Measurements from ENCODE around the gene SERPINB3. TPM values are rescaled to one million over a fixed set of nuclear protein-coding genes. Genes with fewer than 3 reads are reported as not detected.
"Not testable (repeated sequence)": the region's sequence is repeated elsewhere in the genome, so short reads cannot be mapped to it uniquely, and the experiment has no call there.

The SERPINB3 gene
- not detected in 2 replicates for total RNA-seq

DNA sequence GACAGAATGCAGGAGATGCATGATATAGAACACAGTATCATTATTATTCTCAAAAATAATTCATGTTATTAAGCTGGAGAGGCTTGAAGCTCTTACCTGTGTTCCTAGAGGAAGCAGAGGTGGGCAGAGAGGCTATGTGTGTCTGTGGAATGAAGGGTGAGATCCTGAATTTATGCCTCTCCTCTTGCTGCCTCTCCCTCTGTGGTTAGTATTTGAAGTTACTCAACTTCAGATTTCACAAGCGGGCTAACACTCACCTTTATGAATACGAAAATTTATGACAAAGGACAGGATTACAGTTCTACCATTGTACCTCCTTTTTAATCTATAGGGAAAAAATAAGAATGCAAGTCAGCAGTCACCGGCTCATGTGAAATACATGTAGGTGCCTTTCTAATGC, at the start of gene SERPINB3:
TSS of gene SERPINB3 (minus strand) at position 144 of the 400 bp plus-strand sequence. CDS start 677 bp downstream, outside the sequence.
- DNase-seq (ENCODE audit: low read depth in 2 of 2) = not testable (repeated sequence)

DNA sequence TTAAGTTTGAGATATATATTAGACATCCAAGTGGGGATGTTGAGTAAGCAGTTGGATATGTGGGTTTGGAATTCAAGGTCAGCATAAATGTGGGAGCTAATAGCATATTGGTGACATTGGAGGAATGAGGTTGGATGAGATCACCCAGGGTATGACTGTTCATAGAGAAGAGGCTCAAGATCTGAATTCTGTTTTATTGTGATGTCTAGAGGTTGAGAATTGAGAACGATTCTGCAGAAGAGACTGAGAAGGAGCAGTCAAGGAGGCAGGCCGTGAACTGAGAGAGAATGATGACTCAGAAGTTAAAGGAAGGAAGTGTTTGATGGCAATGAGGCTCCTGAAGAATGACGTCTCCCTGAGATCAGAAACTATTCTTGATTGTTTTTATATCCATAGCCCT, 47.0 kb upstream of the SERPINB3 start:
- DNase-seq (ENCODE audit: low read depth in 2 of 2) = peak in 1 of 2 donors; percentile 53

DNA sequence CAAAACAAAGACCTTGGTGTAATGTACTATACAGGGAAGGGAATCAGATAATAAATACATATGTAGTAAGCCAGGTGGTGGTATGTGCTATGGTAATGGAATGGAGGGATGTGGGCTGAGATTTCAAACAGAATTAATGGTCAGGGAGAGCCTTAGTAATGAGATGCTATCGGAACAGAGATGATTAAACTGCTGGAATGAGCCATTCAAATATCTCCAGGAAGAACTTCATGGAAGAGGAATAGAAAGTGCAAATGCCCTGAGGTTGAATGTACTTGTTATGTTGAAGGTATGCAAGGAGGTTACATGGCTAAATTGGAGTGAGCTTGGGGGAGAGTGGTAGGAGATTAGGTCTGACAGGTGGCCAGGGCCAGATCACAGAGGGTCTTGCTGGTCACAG, 46.1 kb upstream of the SERPINB3 start:
- no peak for DNase-seq (ENCODE audit: low read depth in 2 of 2)

DNA sequence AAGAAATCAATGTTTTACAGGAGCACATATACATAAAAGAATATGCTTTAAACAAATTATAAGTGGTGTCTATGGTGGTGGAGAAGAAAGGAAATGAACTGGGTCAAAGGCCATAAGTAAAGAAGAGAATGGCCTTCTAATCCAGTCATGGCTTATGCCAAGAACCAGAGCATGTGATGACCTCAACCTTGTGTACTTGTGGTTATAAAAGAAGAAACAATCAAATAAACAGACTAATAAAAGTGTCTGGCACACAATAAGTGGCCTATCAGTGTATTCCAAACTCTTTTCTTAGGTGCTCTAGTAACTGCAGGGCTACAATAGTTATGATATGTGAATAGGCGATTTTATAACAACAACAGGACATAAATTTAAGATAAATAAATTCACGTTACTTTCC, 43.7 kb upstream of the SERPINB3 start:
- no peak for DNase-seq (ENCODE audit: low read depth in 2 of 2)

DNA sequence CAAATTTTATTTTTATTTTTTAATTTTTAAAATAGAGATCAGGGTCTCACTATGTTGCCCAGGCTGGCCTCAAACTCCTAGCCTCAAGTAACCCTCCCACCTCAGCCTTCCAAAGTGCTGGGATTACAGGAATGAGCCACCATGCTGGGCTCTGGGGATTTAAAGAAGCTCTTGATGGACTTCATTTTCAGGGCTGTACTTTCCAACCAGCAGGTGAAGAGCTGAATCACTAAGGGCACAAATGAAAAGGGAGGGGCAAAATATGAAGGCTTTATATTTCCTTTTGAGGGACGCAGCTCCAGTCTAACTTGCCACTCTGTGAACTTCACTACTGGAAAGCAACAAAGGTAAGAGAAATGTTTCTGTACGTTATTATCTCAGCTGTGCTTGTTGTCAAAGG, 41.0 kb upstream of the SERPINB3 start, which contains the start of gene SERPINB11:
TSS of gene SERPINB11 (plus strand) at position 301 of the 400 bp plus-strand sequence. CDS start 7,234 bp downstream, outside the sequence.
- no peak for DNase-seq (ENCODE audit: low read depth in 2 of 2)

DNA sequence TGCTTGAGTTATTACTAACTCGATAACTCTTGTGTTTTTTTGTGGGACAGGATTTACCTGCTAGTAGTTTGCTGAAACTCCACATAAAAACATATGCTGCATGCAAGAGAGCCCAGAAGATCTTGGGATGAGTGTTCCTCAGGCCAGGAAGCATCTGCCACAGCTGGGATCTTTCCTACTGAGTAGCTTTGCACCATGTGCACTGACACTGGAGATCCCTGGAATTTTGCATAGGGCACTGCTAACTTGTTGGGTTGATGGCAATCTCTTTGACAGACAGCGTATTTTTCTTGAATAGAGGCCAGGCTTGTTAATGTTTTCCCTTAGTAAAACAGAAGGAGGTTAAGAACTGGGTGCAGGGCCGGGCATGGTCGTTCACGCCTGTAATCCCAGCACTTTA, 40.3 kb upstream of the SERPINB3 start:
- DNase-seq (ENCODE audit: low read depth in 2 of 2) = no peak

DNA sequence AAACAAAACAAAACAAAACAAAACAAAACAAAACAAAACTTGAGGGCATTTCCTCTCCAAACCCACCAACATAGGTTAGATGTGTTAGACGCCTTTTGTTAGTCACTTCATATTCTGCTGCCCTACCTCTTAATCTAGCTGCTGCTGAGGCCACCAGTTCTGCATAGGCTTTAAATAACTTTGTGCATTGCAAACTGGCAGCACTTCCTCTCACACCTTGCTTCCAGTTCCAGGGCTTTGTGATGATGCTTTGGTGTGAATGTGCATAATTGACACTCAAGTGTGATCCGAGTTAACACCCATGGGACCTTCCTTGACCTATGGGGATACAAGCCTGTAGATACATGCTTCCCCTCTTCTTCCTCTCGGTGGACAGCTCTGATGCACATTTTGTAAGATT, 38.8 kb upstream of the SERPINB3 start:
- DNase-seq (ENCODE audit: low read depth in 2 of 2) = no peak

DNA sequence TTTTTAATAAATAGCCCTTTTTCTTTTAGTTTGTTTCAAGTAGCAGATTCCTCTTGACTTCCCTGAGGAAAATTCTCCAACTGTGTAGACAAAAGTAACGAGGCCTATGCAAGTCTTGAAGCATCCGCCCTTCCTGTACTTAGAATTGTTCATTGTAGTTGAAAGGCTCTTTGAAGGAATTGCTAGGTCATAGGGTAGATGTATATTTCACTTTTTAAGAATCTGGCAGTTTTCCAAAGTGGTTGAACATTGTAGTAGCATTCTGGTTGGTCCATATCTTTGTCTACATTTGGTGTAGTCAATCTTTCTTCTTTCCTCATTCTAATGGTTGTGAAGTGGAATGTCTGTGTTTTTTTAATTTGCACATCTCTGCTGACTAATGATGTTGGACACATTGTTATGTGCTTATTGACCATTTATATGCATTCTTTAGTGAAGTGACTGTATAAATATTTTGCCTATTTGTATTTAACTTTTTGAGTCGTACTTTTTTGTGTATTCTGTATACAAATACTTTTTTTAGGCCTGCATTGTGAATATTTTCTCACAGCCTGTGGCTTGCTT, 35.5 kb upstream of the SERPINB3 start:
- DNase-seq (ENCODE audit: low read depth in 2 of 2) = no peak

DNA sequence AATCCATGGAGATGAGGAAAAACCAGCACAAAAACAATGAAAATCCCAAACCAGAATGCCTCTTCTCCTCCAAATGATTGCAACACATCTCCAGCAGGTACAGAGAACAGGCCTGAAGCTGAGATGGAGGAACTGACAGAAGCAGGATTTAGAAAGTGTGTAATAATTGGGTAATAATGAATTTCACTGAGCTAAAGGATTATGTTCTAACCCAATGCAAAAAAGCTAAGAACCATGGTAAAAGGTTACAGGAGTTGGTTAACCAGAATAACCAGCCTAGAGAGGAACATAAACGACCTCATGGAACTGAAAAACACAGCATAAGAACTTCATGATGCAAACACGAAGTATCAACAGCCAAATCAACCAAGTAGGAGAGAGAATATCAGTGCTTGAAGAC, 27.4 kb upstream of the SERPINB3 start:
- no peak for DNase-seq (ENCODE audit: low read depth in 2 of 2)

DNA sequence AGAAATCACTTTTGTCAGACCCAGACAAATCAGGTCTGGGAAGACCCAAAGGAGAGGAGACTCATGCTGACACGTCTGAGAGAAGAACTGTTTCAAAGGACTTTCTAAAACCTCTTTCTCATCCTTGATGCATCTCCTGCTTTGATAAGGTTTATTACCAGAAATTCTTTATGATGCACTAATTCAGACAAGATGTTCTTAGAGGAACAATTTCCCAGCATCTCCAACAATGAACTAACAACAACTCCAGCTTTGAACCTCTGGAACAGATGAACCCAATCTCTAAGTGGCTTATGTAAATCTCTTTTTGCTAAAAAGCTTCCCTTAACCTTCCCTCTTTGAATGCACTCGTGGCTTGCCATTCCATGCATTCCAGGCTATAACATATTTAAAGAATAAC, 25.2 kb upstream of the SERPINB3 start:
- no peak for DNase-seq (ENCODE audit: low read depth in 2 of 2)

DNA sequence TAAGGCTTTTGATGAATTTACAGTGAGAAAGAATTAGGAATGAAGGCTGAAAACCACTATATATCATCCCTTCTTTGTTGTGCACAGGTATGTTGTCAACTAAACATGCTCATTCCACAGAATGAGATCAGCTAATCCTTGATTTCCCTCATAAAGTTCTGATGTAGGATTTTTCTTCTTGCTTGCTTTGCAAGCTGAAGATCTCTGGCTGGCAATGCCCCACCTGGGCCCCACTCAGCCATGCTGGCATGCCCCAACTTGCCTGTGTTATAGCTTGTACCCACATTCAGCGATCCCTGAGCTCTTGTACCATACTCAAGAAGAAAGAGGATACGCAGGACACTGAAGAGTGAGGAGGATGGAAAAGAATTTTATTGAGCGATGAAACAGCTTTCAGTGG, 23.0 kb upstream of the SERPINB3 start:
- no peak for DNase-seq (ENCODE audit: low read depth in 2 of 2)

DNA sequence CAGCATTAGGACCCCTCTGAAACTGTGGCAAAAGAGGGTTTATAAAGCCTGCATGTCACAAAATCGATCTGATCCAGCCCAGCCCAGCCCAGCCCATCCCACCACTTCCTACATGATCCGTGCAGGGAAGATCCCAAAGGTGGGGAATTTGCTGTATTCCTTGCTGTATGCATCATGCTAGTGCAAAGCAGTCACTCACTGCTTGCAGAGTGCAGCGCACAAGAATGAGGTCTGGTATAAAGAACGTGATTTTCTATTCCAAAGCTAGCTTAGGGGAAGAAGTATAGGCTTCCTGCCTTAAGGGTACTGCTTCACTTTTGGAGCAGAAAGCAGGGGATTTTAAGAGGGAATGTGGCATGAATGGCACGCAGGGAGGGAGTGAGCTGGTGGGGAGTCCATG, 22.2 kb upstream of the SERPINB3 start:
- DNase-seq (ENCODE audit: low read depth in 2 of 2) = no peak

DNA sequence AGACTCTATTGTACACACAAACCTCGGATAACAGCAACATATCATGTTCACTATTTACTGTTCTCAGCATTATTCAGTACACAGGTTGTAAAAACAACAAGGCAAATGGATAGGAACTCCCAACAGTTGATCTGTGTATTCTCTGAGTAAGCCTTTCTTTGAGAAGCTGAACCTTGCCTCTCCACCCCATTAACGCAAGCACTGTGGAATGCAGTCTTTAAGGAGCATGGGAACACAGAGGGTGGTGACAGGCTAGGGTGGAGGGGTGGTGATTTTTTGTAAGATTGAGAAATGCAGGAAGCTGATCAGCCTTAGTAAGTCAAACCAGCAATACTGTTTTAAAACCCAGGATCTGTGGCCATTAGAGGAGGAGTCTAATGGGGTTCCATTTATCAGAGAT, 21.5 kb upstream of the SERPINB3 start:
- peak in 1 of 2 donors; percentile 14 for DNase-seq (ENCODE audit: low read depth in 2 of 2)

DNA sequence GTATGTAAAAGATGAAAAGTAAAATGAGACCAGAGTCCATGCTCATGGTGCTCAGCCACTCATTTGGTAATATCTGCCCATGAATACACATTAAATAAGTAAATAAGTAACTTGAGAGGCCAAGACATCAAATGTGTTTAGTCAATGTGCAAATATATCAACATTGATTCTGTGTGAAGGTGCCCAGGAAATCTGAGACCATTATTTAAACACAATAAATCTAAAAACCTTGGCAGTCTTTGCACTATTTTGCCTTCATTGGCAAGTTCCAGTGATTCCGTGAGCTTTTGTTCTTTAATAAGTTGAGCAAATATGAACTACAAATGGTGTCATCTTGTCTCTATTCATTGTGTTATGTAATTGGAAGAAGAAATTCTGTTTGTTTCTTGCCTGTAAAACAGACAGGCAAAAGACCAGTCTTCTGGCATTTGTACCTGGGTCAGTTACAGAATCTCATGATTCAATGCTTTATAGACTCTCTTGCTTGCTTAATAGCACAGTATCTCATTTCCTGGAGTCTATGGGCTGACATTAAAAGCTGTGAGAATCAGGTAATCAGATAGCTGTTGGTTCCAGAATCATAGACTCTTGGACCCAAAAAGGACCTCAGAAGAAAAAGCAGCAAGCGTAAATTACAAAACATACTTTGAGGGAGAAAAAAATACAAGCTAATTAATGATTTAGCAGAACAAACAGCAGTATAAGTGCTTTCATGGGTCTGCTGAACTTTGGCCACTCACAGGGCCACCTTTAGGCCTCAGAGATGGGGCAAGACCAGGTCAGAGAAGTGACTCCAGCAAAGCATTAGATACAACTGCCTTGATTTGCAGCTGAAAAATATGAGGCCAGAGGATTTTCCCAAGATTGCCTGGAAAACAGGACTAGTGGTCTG, 20.0 kb upstream of the SERPINB3 start:
- DNase-seq (ENCODE audit: low read depth in 2 of 2) = no peak

DNA sequence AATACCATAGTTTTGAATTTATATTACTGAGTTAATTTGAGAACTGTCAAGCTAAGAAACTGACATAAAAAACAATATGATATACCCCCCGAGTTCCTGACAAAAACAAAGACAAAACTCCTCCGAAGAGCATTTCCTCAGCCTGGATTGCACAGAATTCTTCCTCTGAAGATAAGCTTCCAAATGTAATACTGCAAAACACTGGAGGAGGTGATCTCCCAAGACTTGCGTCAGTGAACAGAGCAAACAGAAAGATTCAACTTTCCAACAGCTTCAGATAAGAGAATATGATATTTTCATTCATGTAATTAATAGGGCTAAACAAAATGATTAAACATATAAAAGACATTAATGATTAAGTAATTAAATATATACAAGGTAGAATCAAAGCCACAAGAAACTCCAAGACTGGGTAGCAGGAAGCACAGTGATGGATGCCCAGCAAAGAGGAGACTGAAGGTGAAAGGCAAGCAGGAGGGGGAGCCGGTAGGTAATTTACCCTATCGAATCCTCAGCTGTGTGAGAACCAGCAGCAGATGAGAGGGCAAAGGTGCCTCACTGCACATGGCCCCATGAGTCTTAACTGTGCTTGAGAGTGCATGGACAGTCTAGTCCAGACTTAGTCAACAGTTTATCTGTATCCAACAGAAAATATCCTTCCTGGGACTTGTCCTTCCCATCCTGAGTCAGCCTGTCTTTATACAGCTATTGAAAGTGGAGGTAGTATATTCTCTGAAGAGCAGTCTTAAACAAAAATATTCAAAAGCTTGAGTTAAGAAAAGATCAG, 18.3 kb upstream of the SERPINB3 start:
- DNase-seq (ENCODE audit: low read depth in 2 of 2) = no peak

DNA sequence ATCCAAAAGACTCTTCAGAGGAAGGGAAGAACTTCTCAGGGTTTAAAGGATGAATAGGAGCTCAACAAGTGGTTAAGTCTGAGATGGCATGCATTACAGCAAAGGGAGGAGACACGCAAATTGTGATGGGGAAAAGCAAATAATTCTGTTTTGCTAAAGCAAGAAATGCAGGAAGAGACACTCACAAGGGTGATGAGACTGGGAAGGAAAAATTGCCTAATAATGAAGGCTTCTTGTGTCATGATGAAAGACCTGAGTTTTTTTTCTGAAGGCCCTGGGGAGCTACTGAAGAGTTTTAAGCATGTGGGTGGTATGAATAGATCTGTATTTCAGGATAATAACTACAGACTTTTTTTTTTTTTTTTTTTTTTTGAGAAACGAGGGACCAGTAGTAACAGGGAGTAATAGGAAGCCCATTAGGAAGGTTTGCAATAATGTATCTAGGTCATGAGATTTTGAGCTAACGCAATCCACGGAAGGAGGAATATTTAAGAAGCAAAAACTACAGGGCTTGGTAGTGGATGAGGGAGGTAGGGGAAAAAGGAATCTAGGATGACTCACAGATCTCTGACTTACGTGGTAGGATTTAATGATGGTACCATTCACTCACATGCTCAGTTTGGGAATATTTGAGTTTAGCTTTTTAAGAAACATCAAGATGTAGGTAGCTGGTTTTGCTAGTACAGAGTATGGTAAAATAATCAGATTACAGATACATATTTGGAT, 16.0 kb upstream of the SERPINB3 start:
- no peak for DNase-seq (ENCODE audit: low read depth in 2 of 2)

DNA sequence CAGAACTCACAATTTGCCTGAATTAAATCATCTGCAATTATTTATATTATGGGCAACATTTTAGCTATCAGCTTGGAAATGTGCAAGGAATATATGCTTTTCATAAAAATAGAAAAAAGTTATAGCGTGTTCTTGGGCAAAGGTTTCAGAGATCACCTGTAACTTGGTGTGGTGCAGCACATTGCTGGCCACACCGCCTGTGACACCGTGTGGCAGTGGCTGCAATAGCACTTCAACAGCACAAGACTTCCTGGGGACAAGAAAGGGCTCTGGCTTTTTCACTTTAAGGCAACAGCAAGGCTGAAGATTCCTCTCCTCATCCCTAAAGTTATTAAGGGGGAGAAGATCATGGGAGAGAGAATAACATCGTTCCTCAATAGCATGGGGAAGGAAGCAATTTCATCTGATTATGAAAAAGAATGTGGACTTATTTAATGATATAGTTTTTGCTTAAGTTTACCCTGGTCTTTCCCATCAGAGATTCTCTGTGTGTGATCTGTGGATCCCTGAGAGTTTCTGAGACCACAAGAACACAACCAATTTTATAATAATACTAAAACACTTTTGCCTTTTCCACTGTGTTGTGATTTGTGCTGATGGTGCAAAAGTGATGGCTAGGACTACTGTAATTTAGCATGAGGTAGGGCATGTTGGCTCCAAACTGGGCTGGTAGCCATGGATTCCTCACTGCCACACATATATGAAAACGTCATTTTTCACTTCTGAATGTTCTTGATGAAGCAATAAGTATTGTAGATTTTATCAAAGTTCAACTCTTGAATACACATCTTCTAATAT, 15.0 kb upstream of the SERPINB3 start:
- DNase-seq (ENCODE audit: low read depth in 2 of 2) = no peak

DNA sequence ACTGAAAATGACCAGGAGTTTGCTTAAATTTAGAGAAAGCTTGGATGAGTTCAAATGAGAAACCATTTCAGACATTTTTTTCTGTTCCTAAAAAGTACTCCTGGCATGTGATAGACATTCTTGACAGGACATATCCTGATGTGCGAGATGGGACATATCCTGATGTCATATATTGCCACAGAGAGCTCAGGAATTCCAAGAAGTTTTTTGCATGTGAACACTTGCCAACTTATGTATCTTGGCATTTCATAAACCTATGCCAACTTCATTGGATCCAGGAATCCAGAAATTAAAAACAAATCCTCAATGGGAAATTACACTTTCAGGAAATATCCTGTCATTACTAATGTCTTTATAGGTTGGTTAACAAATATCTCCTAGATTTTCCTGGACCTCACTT, 2.9 kb upstream of the SERPINB3 start:
- DNase-seq (ENCODE audit: low read depth in 2 of 2) = no peak

DNA sequence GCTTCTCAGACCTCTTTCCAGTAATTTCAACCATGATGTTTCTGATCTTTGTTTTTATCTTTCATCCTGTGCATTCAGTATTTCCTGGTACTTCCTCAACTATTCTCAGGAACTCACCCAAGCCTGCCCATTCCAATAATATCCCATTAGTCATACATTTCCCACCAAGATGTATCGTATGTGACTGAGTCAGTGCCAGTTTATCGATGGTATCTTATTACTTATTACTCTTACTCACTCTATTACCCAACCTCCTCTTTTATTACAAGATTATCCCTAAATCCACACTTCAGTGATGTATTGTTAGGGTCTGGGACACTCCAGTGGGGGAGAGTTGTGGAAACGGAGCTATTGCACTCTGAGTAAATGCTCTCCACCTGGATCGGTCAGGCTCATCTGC, 2.8 kb downstream of the SERPINB3 start:
- not testable (repeated sequence) for DNase-seq (ENCODE audit: low read depth in 2 of 2)

DNA sequence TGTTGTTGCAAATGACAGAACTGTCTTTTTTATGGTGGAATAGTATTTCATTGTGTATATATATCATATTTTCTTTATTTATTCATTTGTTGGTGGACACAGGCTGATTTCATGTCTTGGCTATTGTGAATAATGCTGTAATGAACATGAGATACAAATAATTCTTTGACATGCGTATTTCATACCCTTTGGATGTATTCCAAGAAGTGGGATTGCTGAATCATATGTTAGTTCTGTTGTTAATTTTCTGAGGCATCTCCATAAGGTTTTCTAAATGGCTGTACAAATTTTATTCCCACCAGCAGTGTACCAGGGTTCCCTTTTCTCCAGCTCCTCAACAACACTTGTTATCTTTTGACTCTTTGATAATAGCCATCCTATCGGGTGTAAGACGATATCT, 11.4 kb downstream of the SERPINB3 start:
- DNase-seq (ENCODE audit: low read depth in 2 of 2) = not testable (repeated sequence)

DNA sequence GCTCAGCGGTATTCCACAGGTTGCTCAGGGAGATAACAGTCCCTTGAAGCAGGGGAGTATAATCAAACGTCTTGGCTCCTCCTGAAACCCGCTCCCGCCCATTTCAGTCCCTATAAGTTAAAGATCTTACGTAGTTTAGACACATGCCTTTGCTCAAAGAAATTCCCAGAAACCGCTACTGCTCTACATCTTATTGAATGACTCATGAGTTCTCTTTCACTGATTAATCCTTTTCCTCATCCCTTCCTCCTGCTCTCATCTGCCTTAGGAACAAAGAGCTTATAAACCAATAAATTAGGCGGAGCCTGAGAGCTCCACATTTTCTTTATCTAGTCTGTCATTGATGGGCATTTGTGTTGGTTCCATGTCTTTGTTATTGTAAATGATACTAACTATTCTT, 13.5 kb downstream of the SERPINB3 start:
- no peak for DNase-seq (ENCODE audit: low read depth in 2 of 2)
